Measurements from ENCODE around the gene PEX5L.

The PEX5L gene

GRCh38 chr3:179955286-179955685 is 81.5 kb downstream of the PEX5L start:
- TF ChIP-seq GATA3 (IDR thresholded peaks at IDR 0.05; ENCODE audit: low read depth, low read length) (no peak), GATA2 (IDR thresholded peaks at IDR 0.05; ENCODE audit: low read depth, low read length) (no peak)

- TF ChIP-seq GATA3 (IDR thresholded peaks at IDR 0.05; ENCODE audit: low read depth, low read length) (no peak), GATA2 (IDR thresholded peaks at IDR 0.05; ENCODE audit: low read depth, low read length) (no peak)
These were observed 82.5 kb downstream of the PEX5L start for GRCh38 chr3:179953993-179954870.

- TF ChIP-seq GATA3 (IDR thresholded peaks at IDR 0.05; ENCODE audit: low read depth, low read length) (no peak), GATA2 (IDR thresholded peaks at IDR 0.05; ENCODE audit: low read depth, low read length) (no peak)
These were observed 85.9 kb downstream of the PEX5L start for GRCh38 chr3:179950840-179951239.

GRCh38 chr3:179949869-179950268 is 86.9 kb downstream of the PEX5L start:
- TF ChIP-seq GATA3 (IDR thresholded peaks at IDR 0.05; ENCODE audit: low read depth, low read length) (no peak), GATA2 (IDR thresholded peaks at IDR 0.05; ENCODE audit: low read depth, low read length) (no peak)

- no peak for TF ChIP-seq GATA2 (IDR thresholded peaks at IDR 0.05; ENCODE audit: low read depth, low read length)
- TF ChIP-seq GATA3 (IDR thresholded peaks at IDR 0.05; ENCODE audit: low read depth, low read length), result no peak
These were observed 87.3 kb downstream of the PEX5L start for GRCh38 chr3:179949412-179949811.

- no peak for TF ChIP-seq GATA3 (IDR thresholded peaks at IDR 0.05; ENCODE audit: low read depth, low read length)
- no peak for TF ChIP-seq GATA2 (IDR thresholded peaks at IDR 0.05; ENCODE audit: low read depth, low read length)
These were observed 88.0 kb downstream of the PEX5L start for GRCh38 chr3:179948740-179949139.

- no peak for TF ChIP-seq GATA2 (IDR thresholded peaks at IDR 0.05; ENCODE audit: low read depth, low read length)
- TF ChIP-seq GATA3 (IDR thresholded peaks at IDR 0.05; ENCODE audit: low read depth, low read length), result no peak
These were observed 91.2 kb downstream of the PEX5L start for GRCh38 chr3:179945569-179945968.

GRCh38 chr3:179943117-179943880 is 93.4 kb downstream of the PEX5L start:
- TF ChIP-seq GATA3 (IDR thresholded peaks at IDR 0.05; ENCODE audit: low read depth, low read length) (no peak), GATA2 (IDR thresholded peaks at IDR 0.05; ENCODE audit: low read depth, low read length) (no peak)

- no peak for TF ChIP-seq GATA3 (IDR thresholded peaks at IDR 0.05; ENCODE audit: low read depth, low read length)
- no peak for TF ChIP-seq GATA2 (IDR thresholded peaks at IDR 0.05; ENCODE audit: low read depth, low read length)
These were observed 94.1 kb downstream of the PEX5L start for GRCh38 chr3:179942553-179943075.

GRCh38 chr3:179935710-179936109 is 101.0 kb downstream of the PEX5L start:
- TF ChIP-seq GATA3 (IDR thresholded peaks at IDR 0.05; ENCODE audit: low read depth, low read length), result no peak
- no peak for TF ChIP-seq GATA2 (IDR thresholded peaks at IDR 0.05; ENCODE audit: low read depth, low read length)

GRCh38 chr3:179933914-179934313 is 102.8 kb downstream of the PEX5L start:
- TF ChIP-seq GATA3 (IDR thresholded peaks at IDR 0.05; ENCODE audit: low read depth, low read length) (no peak), GATA2 (IDR thresholded peaks at IDR 0.05; ENCODE audit: low read depth, low read length) (no peak)

GRCh38 chr3:179933080-179933479 is 103.7 kb downstream of the PEX5L start:
- TF ChIP-seq GATA2 (IDR thresholded peaks at IDR 0.05; ENCODE audit: low read depth, low read length) (no peak), GATA3 (IDR thresholded peaks at IDR 0.05; ENCODE audit: low read depth, low read length) (no peak)

GRCh38 chr3:179932674-179933073 is 104.1 kb downstream of the PEX5L start:
- TF ChIP-seq GATA3 (IDR thresholded peaks at IDR 0.05; ENCODE audit: low read depth, low read length) (no peak), GATA2 (IDR thresholded peaks at IDR 0.05; ENCODE audit: low read depth, low read length) (no peak)

- TF ChIP-seq GATA3 (IDR thresholded peaks at IDR 0.05; ENCODE audit: low read depth, low read length), result no peak
- TF ChIP-seq GATA2 (IDR thresholded peaks at IDR 0.05; ENCODE audit: low read depth, low read length), result no peak
These were observed 107.6 kb downstream of the PEX5L start for GRCh38 chr3:179929091-179929529.

Measured in SH-SY5Y (cell line).